Activated naive CD8-positive, alpha-beta T cell treated with anti-CD3 and anti-CD28 coated beads, Interleukin-2, amount 10 ng/mL, durations not matched to agents 7 days and 5 days (primary cell): ENCODE results near the gene BAIAP2L2. TPM values are rescaled to one million over a fixed set of nuclear protein-coding genes. Genes with fewer than 3 reads are reported as not detected.

ENCODE experiments used
- ATAC-seq: fragments of 150-1000 bp; cut with Tn5 transposase; one replicate; pipeline ENCODE4 v1.10.0; 2021; ENCODE audit warnings: low read depth, moderate library complexity
- POLR2A ChIA-PET: fragments of 350-600 bp; sonication (Branson Sonifier 250); formaldehyde crosslinking; loops from one replicate; lab custom pipeline; 2021; ENCODE audit warnings: antibody characterized with exemption; lab: Charles Lee
- DNase-seq: peaks from one replicate; pipeline ENCODE4 v3.0.0; 2021
- H3K27ac Mint-ChIP-seq: one replicate; pipeline ENCODE4 v1.8.0; 2022; ENCODE audit warnings: mild to moderate bottlenecking, mixed read lengths
- H3K27me3 Mint-ChIP-seq: one replicate; pipeline ENCODE4 v1.8.0; 2022; ENCODE audit warnings: mild to moderate bottlenecking, moderate library complexity, mixed read lengths
- H3K36me3 Mint-ChIP-seq: one replicate; pipeline ENCODE4 v1.8.0; 2021; ENCODE audit warnings: mild to moderate bottlenecking, mixed read lengths
- H3K4me1 Mint-ChIP-seq: one replicate; pipeline ENCODE4 v1.8.0; 2021; ENCODE audit warnings: mixed read lengths
- H3K4me3 Mint-ChIP-seq: one replicate; pipeline ENCODE4 v1.8.0; 2022; ENCODE audit warnings: mild to moderate bottlenecking, moderate library complexity, mixed read lengths
- H3K9me3 Mint-ChIP-seq: one replicate; pipeline ENCODE4 v1.8.0; 2021; ENCODE audit warnings: mixed read lengths
- total RNA-seq, 2 experiments: library from RNA; stranded (reverse); gene quantifications; one replicate each; pipeline ENCODE4 v1.2.3, GENCODE V29; 2021

Gene BAIAP2L2
- total RNA-seq, 2 experiments from 2014 or later, result 1.6 to 2.0 TPM

- Mint-ChIP-seq H3K27me3 (no peaks in the 10 kb centered on the region), H3K9me3 (no peaks in the 10 kb centered on the region), H3K36me3 (no peaks in the 10 kb centered on the region), H3K27ac (no peak overlapping the region), H3K4me3 (no peak overlapping the region), H3K4me1 (peaks cover 2% of the 10 kb centered on the region)
- DNase-seq (no peak), ATAC-seq (no peak)
- POLR2A ChIA-PET, result no interaction called here
These were observed 74.0 kb downstream of the BAIAP2L2 start for GRCh38 chr22:38036392-38037062.

GRCh38 chr22:38035530-38035885 lies 75.0 kb downstream of the BAIAP2L2 start:
- no peak overlapping the region for H3K27ac Mint-ChIP-seq
- H3K4me3 Mint-ChIP-seq, result no peak overlapping the region
- no peaks in the 10 kb centered on the region for H3K36me3 Mint-ChIP-seq
- DNase-seq, result no peak
- peaks cover 2% of the 10 kb centered on the region for H3K4me1 Mint-ChIP-seq
- no peaks in the 10 kb centered on the region for H3K9me3 Mint-ChIP-seq
- no peak for ATAC-seq
- POLR2A ChIA-PET, result no interaction called here
- H3K27me3 Mint-ChIP-seq, result no peaks in the 10 kb centered on the region

Other genes with a start within 250 kb of the BAIAP2L2 start
- gene MICALL1, start 204.4 kb downstream of the BAIAP2L2 start, total RNA-seq, result 10 to 100 TPM; 27.9 to 31.3 TPM
- gene C22orf23, start 157.1 kb downstream of the BAIAP2L2 start, total RNA-seq, result not detected
- 10 to 100 TPM; 60.2 to 61.4 TPM for gene POLR2F, start 157.0 kb downstream of the BAIAP2L2 start, total RNA-seq
- not detected for gene SOX10, start 126.1 kb downstream of the BAIAP2L2 start, total RNA-seq
- gene PICK1, start 53.3 kb downstream of the BAIAP2L2 start, total RNA-seq, result 10 to 100 TPM; 21.4 to 21.8 TPM
- not detected for gene SLC16A8, start 26.5 kb downstream of the BAIAP2L2 start, total RNA-seq
- 100 to 1,000 TPM in 1 of 2 experiments, 10 to 100 TPM in 1; 94.6 to 103 TPM for gene PLA2G6, start 71.1 kb upstream of the BAIAP2L2 start, total RNA-seq
- gene MAFF, start 91.3 kb upstream of the BAIAP2L2 start, total RNA-seq, result 10 to 100 TPM; 10.8 to 12.8 TPM
- gene TMEM184B, start 162.3 kb upstream of the BAIAP2L2 start, total RNA-seq, result 10 to 100 TPM; 29.7 to 31.5 TPM
- 10 to 100 TPM; 98.5 to 99.3 TPM for gene CSNK1E, start 206.7 kb upstream of the BAIAP2L2 start, total RNA-seq